Activated T-helper 1 cell treated with Interleukin-2 at 50 U/mL for 16 hours (primary cell): Measurements from ENCODE around the gene UBTD2.
A peak's percentile ranks its signal among the peaks of the same experiment; 100 is the strongest.
"Not testable (repeated sequence)": the region's sequence is repeated elsewhere in the genome, so short reads cannot be mapped to it uniquely, and the experiment has no call there.

Experiments used
- DNase-seq: peaks from one replicate; pipeline ENCODE4 v3.0.0-alpha.2; 2020; ENCODE audit warnings: low read depth

Gene UBTD2

DNA sequence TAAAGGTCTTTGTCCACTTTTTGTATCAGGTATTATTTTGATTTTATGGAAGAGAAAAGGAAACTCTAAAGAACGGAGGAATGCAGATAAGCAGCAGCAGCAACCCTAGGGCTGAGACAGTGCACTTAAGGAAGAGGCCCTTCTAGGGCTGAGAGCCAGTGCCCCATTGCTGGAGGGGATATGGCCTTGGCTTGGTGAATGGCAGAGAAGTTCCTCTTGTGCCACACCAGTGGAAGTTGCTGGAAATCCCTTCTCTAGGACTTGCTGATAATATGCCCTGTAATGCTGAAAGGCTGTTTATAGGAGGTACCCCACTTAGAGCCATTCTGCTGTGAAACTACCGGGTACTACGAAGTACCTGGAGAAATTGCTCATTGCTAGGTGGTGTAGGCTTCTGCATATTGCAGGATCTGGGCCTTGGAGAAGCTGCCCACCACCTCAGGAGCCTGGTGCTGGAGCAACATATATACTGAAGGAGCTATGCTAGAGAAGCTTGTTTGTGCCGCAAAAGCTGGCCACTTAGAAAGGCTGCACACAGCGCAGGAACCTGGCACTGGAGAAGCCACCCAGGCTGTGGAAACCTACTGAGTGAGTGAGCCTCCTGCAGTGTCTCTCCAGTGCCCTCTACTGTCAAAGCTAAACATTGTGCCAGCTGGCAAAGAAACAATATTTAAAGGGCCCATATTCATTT is 9.6 kb upstream of the UBTD2 start:
- DNase-seq = peak; percentile 23

DNA sequence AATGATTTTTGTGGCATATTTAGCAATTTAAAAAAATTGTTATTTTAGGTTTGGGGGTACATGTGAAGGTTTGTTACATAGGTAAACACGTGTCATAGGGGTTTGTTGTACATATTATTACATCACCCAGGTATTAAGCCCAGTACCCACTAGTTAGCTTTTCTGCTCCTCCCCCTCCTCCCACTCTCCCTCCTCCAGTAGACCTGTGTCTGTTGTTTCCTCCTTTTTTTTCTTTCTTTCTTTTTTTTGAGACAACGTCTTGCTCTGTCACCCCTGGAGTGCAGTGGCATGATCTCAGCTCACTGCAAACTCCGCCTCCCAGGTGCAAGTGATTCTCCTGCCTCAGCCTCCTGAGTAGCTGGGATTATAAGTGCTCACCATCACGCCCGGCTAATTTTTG is 8.3 kb upstream of the UBTD2 start:
- not testable (repeated sequence) for DNase-seq

DNA sequence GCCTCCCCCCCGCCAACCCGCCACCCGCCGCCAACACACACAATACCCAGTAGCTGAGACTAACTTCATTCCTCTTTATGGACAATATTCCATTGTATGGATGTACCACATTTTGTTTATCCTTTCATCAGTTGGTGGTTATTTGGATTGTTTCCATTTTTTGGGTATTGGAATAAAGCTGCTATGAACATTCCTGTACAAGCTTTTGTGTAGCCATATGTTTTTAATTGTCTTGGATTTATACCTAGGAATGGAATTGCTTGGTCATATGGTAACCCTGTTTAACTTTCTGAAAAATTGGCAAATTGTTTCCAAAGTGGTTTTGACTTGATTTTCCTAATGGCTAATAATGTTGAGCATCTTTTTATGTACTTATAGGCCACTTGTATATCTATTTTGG is 4.9 kb upstream of the UBTD2 start:
- no peak for DNase-seq

DNA sequence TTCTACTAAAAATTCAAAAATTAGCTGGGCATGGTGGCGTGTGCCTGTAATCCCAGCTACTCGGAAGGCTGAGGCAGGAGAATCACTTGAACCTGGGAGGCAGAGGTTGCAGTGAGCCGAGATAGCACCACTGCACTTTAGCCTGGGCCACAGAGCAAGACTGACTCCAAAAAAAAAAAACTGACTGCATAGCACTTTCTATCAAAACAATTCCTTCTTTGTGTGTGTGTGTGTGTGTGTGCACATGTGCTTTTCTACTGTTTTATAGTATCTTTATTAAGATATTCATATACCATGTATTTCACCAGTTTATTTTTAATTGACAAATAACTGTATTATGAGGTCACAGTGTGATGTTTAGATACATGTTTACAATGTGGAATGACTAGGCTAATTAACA is 3.6 kb upstream of the UBTD2 start:
- not testable (repeated sequence) for DNase-seq

DNA sequence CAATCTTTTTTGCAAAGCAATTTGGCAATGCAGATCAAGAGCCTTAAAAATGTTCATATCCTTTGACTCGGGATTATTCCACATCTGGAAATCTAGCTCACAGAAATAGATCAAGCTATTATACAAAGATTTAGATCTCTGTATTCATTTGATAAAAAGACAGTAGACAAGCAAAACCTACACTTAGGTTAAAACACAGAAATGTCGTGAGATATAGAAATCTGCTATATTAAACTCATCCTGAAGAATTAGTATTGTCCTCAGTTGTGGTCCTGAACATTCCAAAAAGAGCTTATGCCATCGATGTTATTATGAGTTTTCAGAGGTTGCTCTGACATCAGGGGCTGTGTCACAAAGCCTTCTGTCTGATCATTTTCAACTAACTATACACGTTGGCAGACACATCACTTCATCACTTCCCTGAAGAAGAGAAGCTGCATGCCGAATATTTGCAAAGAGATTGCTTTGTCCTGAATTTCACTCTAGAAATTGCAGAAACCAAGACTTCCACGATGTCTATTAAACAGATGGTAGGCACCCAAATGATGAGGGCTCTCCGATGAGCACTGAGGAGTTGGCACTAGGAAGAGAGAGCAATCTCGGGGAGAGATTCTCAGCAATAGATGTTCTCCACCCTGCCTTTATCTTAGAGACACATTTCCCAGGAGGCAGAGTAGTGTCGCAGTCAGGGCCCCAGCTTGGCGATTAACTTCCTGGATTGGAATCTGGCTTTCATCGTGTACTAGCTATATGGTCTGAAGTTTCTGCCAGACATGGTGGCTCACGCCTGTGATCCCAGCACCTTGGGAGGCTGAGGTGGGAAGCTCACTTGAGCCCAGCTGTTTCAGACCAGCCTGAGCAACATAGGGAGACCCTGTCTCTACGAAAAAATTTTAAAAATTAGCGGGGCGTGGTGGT is 1.9 kb upstream of the UBTD2 start:
- DNase-seq = no peak

DNA sequence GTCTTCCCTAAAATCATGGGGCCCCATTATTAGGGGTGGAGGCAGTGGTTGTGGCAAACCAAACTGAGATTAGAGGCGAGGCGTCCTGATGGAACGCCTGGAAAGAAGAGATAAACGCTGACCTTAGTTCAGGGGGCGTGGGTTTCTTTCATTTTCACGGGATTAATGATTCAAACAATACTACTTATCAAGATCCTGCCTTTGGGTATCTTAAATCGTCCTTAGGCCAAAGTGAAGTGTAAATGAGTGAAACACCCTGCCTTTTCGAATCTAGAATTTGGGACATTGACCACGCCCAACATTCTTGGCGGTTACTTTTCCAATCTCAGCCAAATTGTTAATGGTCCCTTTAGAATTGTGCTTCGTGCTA is 1.0 kb upstream of the UBTD2 start:
- DNase-seq = no peak

DNA sequence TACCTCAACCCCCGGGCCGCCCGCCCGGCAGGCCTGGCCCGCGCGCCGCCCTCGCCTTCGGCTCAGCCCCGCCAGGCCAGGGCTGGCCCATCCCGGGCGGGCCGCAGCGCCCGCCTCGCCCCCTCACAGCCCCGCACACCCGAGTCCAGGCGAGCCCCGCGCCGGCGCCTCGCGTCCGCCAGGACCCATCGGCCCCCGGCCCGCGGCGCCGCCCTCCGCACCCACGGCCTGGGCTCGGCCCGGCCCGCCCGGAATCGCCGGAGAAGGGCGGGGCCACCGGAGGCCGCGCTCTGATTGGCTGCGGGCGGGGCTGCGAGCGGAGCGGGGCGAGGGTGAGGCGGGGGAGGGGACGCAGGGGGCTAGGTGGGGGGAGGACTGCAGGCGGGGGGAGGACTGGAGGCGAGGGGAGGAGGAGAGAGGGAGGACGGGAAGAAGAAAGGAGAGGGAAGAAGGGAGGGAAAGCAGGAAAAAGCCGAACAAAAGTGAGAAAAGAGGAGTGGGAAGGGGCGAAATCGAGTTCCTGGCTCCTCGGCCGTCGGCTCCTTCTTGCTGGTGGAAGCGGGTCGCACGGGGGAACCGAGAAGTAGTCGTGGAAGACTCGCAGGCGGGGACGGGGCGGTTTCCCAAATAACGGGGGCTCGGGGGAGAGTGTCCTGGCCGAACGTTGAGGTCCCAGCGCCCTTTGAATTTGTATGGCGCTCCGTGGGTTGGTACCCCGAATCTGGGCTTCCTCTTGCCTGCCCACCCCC is 472 bp upstream of the UBTD2 start:
- DNase-seq = peak; percentile 62

DNA sequence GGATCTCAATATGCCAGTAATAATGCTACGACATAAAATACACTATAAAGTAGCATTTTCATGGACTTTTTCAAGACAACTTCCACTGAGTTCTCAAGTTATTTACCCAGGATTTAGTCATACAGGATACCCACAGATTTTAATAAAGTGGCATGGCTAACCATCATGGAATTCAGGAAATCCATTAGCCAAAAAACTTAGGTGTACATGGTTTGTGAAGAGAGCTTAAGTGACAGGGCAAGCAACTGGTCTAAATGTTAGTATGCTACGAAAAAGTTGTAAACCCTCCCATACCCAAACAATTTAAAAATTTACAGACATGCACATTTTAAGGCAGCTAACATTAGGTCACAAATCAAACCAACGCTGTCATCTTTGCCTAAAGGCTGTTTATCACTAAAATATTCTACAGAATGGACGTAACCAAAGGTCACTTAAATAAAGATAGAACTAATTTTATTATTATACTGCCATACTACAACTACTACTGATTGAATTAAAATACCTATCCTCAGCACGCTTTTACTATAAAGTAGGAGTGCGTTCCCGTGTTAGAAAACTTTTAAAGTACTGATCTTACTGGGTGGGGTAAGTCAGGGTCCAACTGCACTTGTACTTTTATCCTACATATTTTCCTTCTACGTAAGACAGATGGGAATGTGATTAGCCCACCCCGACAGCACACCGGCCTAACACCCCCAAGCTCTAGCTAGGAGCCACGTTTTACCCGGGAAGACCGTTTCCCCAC is 1.1 kb downstream of the UBTD2 start:
- DNase-seq = no peak

DNA sequence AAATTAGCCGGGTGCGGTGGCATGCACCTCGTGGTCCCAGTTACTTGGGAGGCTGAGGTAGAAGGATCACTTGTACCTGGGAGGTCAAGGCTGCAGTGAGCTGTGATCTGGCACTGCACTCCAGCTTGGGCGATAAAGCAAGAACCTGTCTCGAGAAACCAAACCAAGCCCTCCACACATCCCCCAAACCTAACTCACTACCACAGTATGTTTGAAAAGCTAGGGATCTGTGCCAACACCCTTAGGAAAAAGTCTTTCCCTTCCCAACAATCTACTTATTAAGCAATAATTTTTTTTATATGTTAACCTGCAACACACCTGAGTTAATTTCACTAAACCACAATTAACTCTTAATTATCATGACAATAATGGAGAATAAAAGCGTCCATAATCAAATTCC is 2.2 kb downstream of the UBTD2 start:
- no peak for DNase-seq

DNA sequence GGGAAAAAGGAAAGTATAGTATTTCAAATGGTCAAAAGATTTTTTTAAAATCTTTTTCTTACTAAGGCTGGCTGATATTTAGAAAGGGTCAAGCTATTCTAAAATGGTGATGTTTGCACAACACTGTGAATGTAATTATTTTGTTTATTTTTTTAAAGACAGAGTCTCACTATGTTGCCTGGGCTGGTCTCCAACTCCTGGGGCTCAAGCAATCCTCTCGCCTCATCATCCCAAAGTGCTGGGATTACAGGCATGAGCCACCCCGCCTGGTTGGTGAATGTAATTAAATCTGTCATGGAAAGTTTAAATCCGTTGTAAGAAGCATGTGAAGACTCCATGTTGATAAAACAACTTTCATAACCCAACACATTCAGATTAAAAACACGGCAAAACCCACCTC is 2.6 kb downstream of the UBTD2 start:
- DNase-seq = no peak

DNA sequence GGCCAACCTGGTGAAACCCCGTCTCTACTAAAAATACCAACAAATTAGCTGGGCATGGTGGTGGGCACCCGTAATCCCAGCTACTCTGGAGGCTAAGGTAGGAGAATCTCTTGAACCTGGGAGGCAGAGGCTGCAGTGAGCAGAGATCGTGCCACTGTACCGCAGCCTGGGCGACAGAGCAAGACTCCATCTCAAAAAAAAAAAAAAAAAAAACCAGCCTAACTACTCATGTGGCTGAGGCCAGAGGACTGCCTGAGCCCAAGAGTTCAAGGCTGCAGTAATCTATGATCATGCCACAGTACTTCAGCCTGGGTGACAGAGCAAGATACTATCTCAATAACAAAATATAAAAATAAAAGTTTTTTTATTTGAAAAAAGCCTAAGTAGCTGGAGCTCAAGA is 3.2 kb downstream of the UBTD2 start:
- DNase-seq = no peak

DNA sequence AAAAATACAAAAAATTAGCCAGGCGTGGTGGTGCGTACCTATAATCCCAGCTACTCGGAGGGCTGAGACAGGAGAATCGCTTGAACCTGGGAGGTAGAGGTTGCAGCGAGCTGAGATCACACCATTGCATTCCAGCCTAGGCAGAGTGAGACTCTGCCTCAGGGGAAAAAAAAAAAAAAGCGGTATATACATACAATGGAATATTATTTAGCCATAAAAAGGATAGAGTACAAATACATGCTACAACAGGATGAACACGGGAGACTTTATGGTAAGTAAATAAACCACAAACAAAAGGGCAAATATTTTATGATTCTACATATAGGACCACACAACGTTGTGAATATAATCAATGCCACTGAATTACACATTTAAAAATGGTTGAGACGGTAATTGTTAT is 5.2 kb downstream of the UBTD2 start:
- no peak for DNase-seq

DNA sequence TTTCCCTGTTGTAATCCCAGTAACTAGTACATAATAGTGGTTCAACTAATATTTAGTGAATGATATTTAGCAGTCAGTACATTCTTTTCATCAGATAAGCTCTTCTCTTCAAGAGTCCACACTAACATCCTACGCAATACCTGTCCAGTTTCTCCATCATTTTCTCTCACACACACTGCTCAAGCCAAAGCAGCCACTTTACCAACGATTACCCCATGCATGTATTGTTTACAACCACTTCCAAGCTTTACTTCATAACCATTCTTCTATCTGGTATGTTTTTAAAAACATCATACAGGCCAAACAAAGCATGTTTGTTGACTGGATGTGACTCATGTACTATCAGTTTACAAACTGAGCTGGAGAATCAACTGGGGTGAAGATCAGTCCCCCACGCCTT is 7.3 kb downstream of the UBTD2 start:
- no peak for DNase-seq

DNA sequence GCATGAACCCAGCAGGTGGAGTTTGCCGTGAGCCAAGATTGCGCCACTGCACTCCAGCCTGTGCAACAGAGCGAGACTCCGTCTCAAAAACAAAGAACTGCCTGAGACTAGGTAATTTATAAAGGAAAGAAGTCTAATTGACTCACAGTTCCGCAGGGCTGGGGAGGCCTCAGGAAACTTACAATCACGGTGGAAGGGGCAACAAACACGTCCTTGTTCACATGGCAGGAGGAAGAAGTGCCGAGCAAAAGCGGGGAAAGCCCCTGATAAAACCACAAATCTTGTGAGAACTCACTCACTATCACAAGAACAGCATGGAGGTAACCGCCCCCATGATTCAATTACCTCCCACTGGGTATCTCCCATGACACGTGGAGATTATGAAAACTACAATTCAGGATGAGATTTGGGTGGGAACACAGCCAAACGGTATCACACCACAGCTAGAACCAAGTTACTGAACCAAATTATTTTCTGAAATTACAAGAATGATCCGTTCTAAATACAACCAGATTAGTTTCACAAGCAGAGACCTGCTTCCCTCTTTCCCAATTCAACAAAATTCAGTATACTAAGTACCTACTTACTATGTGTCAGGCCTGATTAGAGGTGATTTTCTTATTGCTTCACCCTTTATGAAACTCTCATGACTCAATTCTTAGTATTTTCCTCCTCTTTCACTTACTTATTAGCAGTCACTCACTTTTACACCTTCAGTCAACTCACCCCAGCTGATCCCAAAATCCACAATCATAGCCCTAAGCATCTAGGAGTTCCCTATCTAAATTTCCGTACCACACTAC is 8.4 kb downstream of the UBTD2 start:
- DNase-seq = peak; percentile 9

DNA sequence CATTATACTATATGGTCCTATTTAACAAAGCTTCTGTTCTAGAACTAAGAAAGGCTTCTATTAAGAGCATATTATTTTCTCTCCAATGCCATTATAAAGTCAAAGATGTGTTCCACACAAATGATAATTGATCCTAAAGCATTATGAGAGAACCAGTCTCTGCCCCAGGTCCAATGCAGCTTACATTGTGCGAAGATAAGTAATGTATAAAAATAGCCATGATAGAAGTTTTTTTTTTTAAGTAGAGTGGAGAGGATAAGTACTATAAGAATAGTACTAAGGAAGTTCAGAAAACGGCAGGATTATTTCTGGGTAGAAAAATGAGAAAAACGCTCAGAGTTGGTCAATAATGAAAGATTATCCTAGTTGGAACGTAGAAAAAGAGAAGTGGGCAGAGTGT is 15.6 kb downstream of the UBTD2 start:
- DNase-seq = no peak

DNA sequence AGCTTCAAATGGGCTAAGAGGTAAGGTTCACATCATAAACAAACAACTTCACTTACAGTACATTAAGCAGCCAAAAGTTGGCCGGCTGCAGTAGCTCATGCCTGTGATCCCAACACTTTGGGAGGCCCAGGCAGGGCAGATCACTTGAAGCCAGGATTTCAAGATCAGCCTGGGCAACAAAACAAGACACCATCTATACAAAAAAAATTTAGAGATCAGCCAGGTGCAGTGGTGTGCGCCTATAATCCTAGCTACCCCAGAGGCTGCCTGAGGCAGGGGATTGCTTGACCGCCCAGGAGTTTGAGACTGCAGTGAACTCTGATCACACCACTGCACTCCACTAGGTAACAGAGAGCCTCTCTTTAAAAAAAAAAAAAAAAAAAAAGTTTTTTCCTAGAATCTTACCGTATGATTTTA is 16.9 kb downstream of the UBTD2 start:
- no peak for DNase-seq

DNA sequence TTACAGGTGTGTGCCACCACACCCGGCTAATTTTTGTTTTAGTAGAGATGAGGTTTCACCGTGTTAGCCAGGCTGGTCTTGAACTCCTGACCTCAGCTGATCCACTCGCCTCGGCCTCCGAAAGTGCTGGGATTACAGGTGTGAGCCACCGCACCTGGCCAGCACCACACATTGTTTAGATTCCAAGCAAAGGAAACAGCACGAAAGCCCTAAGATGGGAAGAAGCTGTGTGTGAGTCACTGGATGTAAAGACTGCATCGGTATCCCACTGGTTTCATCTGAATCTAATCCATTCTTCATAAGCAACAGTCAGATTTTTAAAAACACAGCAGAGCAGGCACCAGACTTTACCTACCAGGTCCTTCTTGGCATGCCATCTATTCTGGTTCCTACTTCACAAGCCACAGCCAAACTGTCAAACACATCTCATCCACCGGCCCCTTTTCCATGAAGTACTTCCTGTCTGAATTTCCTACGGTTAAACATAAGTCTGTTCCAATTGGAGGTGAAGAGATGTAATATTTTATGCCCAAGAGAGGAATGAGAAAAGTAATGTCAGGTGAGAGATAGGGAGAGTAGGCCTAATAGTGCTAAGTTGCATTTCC is 17.4 kb downstream of the UBTD2 start:
- no peak for DNase-seq

DNA sequence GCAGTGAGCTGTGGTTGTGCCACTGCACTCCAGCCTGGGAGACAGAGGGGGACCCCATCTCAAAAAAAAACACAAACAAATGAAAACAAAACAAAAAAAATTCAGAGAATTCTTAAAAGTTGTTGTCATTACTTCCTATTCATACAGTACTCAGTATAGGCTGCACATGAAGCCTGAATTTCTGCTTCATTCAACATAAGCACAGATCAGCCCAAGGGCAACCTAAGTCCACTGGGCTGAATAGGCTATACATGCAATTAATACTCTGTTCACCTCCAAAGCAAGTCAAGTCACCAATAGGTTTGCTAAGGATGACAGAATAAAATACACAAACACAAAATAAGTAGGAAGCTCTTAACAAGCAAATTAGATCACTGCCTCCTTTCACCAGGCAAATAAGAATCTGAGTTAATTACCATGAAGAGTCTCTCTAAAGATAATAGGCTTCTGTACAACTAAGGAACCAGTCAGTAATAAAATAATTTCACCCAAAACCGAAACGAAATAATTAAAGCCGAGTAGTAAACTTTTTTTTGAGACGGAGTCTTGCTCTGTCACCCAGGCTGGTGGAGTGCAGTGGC is 18.7 kb downstream of the UBTD2 start:
- DNase-seq = no peak

DNA sequence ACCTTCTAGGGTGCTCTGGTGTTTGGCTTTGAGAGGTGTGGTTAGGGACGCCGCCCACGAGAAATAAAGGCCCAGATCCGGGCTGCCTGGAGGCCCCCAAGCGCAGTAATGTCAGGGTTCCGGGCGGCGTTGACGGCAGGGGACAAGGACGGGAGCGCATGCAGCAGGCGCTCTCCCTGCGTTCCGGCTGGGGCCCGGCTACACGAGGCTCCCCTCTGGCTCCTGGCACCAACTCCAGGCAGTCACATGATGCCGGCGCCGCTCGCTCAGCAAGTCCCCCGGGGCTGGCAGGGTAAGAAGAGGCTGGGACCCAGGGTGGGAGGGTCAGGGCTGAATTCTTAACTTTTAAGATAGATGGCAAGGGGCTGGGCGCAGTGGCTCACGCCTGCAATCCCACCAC is 28.1 kb downstream of the UBTD2 start:
- DNase-seq = no peak

DNA sequence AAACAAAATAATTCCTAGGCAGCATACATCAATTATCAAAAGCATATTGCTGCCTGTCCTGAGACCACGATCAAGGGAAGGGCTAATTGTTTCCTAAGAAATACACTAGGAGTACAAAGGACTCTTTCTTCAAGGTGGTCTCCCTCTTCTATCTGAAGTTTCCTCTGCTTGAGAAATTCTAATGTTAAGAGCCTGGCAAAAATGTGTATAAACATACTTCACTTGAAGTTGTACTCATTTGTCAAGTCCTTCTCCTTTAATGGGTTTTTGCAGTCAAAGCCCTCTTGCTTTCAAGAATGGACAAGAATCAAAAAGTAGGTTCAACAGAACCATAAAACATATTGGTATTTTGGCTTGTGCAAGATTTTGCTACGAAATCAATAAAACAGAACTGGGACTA is 31.1 kb downstream of the UBTD2 start:
- DNase-seq = no peak

DNA sequence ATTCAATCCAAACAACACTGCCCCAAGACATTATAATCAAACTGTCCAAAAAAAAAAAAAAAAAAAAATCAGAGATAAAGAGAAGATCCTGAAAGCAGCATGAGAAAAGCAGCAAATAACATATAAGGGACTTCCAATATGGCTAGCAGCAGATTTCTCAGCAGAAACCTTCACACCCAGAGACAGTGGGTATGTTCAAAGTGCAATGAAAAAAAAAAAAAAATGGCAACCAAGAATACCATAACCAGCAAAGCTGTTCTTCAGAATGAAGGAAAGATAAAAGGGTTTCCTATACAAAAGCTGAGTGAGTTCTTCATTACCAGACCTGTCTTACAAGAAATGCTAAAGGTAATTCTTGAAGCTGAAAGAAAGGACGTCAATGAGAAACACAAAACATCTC is 32.1 kb downstream of the UBTD2 start:
- no peak for DNase-seq
